HepG2 (cell line): ENCODE data around the gene PSD4. TPM values are rescaled to one million over a fixed set of nuclear protein-coding genes. Genes with fewer than 3 reads are reported as not detected.
A peak's percentile ranks its signal among the peaks of the same experiment; 100 is the strongest.

Source experiments
- JDP2 ChIP-seq: sonication (generic); formaldehyde crosslinking; IDR thresholded peaks from 2 replicates; pipeline ENCODE4 v1.8.1; 2022; ENCODE audit warnings: missing genetic modification reagents, borderline replicate concordance
- LCORL ChIP-seq, 2 experiments: fragments of 450-650 bp in 1 of 2; sonication (generic) in 1 of 2; formaldehyde crosslinking in 1 of 2; IDR thresholded peaks; 2 replicates each; pipeline versions ENCODE4 v1.5.0 to v1.6.1; 2017 to 2020; ENCODE audit warnings: antibody characterized with exemption in 1 of 2, missing genetic modification reagents in 1 of 2
- PLSCR1 ChIP-seq: sonication (generic); formaldehyde crosslinking; IDR thresholded peaks from 2 replicates; pipeline ENCODE4 v1.5.0; 2020; ENCODE audit warnings: missing genetic modification reagents, mild to moderate bottlenecking, borderline replicate concordance
- SMC3 ChIP-seq: IDR thresholded peaks from 2 replicates; pipeline ENCODE4 v1.6.1; 2011; ENCODE audit warnings: low read length, improper control_type of control experiment
- U2AF1 ChIP-seq: fragments of 200-400 bp; formaldehyde crosslinking; optimal IDR thresholded peaks from 2 replicates; pipeline ENCODE3; 2017; ENCODE audit warnings: mild to moderate bottlenecking, low read depth, low read length
- ZBTB2 ChIP-seq: sonication (generic); formaldehyde crosslinking; IDR thresholded peaks from 2 replicates; pipeline ENCODE4 v1.8.0; 2022; ENCODE audit warnings: low read depth, missing genetic modification reagents
- ZBTB34 ChIP-seq: sonication (generic); formaldehyde crosslinking; IDR thresholded peaks from 2 replicates; pipeline ENCODE4 v1.8.0; 2022; ENCODE audit warnings: mild to moderate bottlenecking, missing genetic modification reagents
- ZBTB7A ChIP-seq: sonication (generic); formaldehyde crosslinking; IDR thresholded peaks from 2 replicates; pipeline ENCODE4 v1.8.0; 2022; ENCODE audit warnings: mild to moderate bottlenecking, missing genetic modification reagents
- ZNF251 ChIP-seq: sonication (generic); formaldehyde crosslinking; IDR thresholded peaks from 2 replicates; pipeline ENCODE4 v1.9.0; 2021; ENCODE audit warnings: mild to moderate bottlenecking, missing genetic modification reagents
- ZNF468 ChIP-seq: sonication (generic); formaldehyde crosslinking; IDR thresholded peaks from 2 replicates; pipeline ENCODE4 v1.8.0; 2022; ENCODE audit warnings: mild to moderate bottlenecking, moderate library complexity, missing genetic modification reagents
- ZNF761 ChIP-seq: sonication (generic); formaldehyde crosslinking; conservative IDR thresholded peaks from 2 replicates; pipeline ENCODE4 v1.4.0; 2020; ENCODE audit warnings: mild to moderate bottlenecking, missing genetic modification reagents
- polyA plus RNA-seq, 8 experiments: library from polyadenylated mRNA; depleted of rRNA in 3 of 8; stranded (reverse) in 7 of 8; unstranded in 1 of 8; fragments of >200 nt; fragmentation: Illumina TruSeq in 4 of 8; extraction: Trizol in 4 of 8; gene quantifications; 2 replicates each; pipeline versions ENCODE4 v1.2.1 to v1.2.3, GENCODE V29; 2011 to 2016; ENCODE audit warnings: low read depth in 4 of 8, missing spikeins in 1 of 8, mixed read lengths in 1 of 8; ENCODE audit not compliant: insufficient read depth in 1 of 8
- total RNA-seq, 5 experiments: library from RNA; depleted of rRNA; stranded (reverse); fragments of >200 nt; fragmentation: Illumina TruSeq; extraction: Trizol; gene quantifications; 2 replicates each; pipeline ENCODE4 v1.2.3, GENCODE V29; 2016; ENCODE audit warnings: low read depth in 1 of 5

Gene PSD4
- total and polyA plus RNA-seq, 2 of the 13 experiments (the other 11 are each of a cell fraction or from before 2014, with no cell fraction given), result 5.8 to 9.4 TPM

GRCh38 chr2:113219889-113220641 lies 46.3 kb downstream of the PSD4 start (continued):
- TF ChIP-seq ZNF251 (no peak), PLSCR1 (CRISPR knock-in tag) (no peak), SMC3 (no peak), JDP2 (CRISPR knock-in tag) (no peak), LCORL (IDR thresholded peaks at IDR 0.05) (no peak), LCORL (CRISPR knock-in tag; IDR thresholded peaks at IDR 0.05) (peak; percentile 67), U2AF1 (no peak), ZBTB2 (no peak), ZBTB34 (CRISPR knock-in tag) (peak; percentile 79; the same call in 1 of the 2 replicates), ZNF761 (CRISPR knock-in tag) (no peak), ZBTB7A (CRISPR knock-in tag) (0 out of 2 replicates have a peak, but pooled peaks have one; percentile 35), ZNF468 (CRISPR knock-in tag) (no peak)
